ENCODE measurements around the gene ADSS1. TPM values are rescaled to one million over a fixed set of nuclear protein-coding genes. Genes with fewer than 3 reads are reported as not detected.
A peak's percentile ranks its signal among the peaks of the same experiment; 100 is the strongest.

Gene ADSS1
- total RNA-seq, 1 donor from 2014 or later: 3.7 TPM

GRCh38 chr14:104765517-104765916 is 41.5 kb downstream of the ADSS1 start:
- TF ChIP-seq CTCF (IDR thresholded peaks at IDR 0.05): no peak
- Mint-ChIP-seq H3K36me3 (ENCODE audit: unreplicated experiment) (peaks cover 24% of the 10 kb centered on the region), H3K4me1 (ENCODE audit: unreplicated experiment) (peaks cover 17% of the 10 kb centered on the region), H3K9me3 (ENCODE audit: unreplicated experiment) (no peaks in the 10 kb centered on the region), H3K27ac (ENCODE audit: unreplicated experiment) (no peak overlapping the region), H3K27me3 (ENCODE audit: unreplicated experiment) (no peaks in the 10 kb centered on the region), H3K4me3 (ENCODE audit: unreplicated experiment) (no peak overlapping the region)
- DNase-seq (ENCODE audit: extremely low spot score, unreplicated experiment): no peak

GRCh38 chr14:104766256-104766862 is 42.3 kb downstream of the ADSS1 start:
- Mint-ChIP-seq H3K27me3 (ENCODE audit: unreplicated experiment) (no peaks in the 10 kb centered on the region), H3K4me1 (ENCODE audit: unreplicated experiment) (peaks cover 15% of the 10 kb centered on the region), H3K27ac (ENCODE audit: unreplicated experiment) (no peak overlapping the region), H3K9me3 (ENCODE audit: unreplicated experiment) (no peaks in the 10 kb centered on the region), H3K36me3 (ENCODE audit: unreplicated experiment) (peaks cover 24% of the 10 kb centered on the region), H3K4me3 (ENCODE audit: unreplicated experiment) (no peak overlapping the region)
- no peak for DNase-seq (ENCODE audit: extremely low spot score, unreplicated experiment)
- TF ChIP-seq CTCF (IDR thresholded peaks at IDR 0.05): no peak

- Mint-ChIP-seq H3K9me3 (ENCODE audit: unreplicated experiment) (no peaks in the 10 kb centered on the region), H3K36me3 (ENCODE audit: unreplicated experiment) (peaks cover 26% of the 10 kb centered on the region), H3K4me3 (ENCODE audit: unreplicated experiment) (no peak overlapping the region), H3K27me3 (ENCODE audit: unreplicated experiment) (no peaks in the 10 kb centered on the region), H3K4me1 (ENCODE audit: unreplicated experiment) (peaks cover 15% of the 10 kb centered on the region), H3K27ac (ENCODE audit: unreplicated experiment) (no peak overlapping the region)
- DNase-seq (ENCODE audit: extremely low spot score, unreplicated experiment): no peak
- TF ChIP-seq CTCF (IDR thresholded peaks at IDR 0.05): no peak
Measured at GRCh38 chr14:104766863-104767633, 43.0 kb downstream of the ADSS1 start.

- Mint-ChIP-seq H3K4me1 (ENCODE audit: unreplicated experiment) (peaks cover 13% of the 10 kb centered on the region), H3K36me3 (ENCODE audit: unreplicated experiment) (peaks cover 27% of the 10 kb centered on the region), H3K9me3 (ENCODE audit: unreplicated experiment) (no peaks in the 10 kb centered on the region), H3K4me3 (ENCODE audit: unreplicated experiment) (no peak overlapping the region), H3K27ac (ENCODE audit: unreplicated experiment) (no peak overlapping the region), H3K27me3 (ENCODE audit: unreplicated experiment) (no peaks in the 10 kb centered on the region)
- TF ChIP-seq CTCF (IDR thresholded peaks at IDR 0.05): no peak
- no peak for DNase-seq (ENCODE audit: extremely low spot score, unreplicated experiment)
Measured at GRCh38 chr14:104767634-104767918, 43.5 kb downstream of the ADSS1 start.

GRCh38 chr14:104768437-104769323 is 44.7 kb downstream of the ADSS1 start:
- Mint-ChIP-seq H3K27ac (ENCODE audit: unreplicated experiment) (no peak overlapping the region), H3K36me3 (ENCODE audit: unreplicated experiment) (peaks cover 32% of the 10 kb centered on the region), H3K4me1 (ENCODE audit: unreplicated experiment) (peaks cover 13% of the 10 kb centered on the region), H3K27me3 (ENCODE audit: unreplicated experiment) (no peaks in the 10 kb centered on the region), H3K9me3 (ENCODE audit: unreplicated experiment) (no peaks in the 10 kb centered on the region), H3K4me3 (ENCODE audit: unreplicated experiment) (no peak overlapping the region)
- peak; percentile 97 for DNase-seq (ENCODE audit: extremely low spot score, unreplicated experiment)
- TF ChIP-seq CTCF (IDR thresholded peaks at IDR 0.05): peak; percentile 95

All from osteocyte (in vitro differentiated cells).